ENCODE measurements around the gene AHRR.
"Not testable (repeated sequence)": the region's sequence is repeated elsewhere in the genome, so short reads cannot be mapped to it uniquely, and the experiment has no call there.

Gene AHRR

GRCh38 chr5:305459-305858 lies 16.1 kb upstream of the AHRR start:
- H3K27me3 ChIP-seq (ENCODE audit: control insufficient read depth, insufficient read depth, low read length): no peaks in the 10 kb centered on the region
- H3K9me3 ChIP-seq (ENCODE audit: control insufficient read depth, insufficient read depth, low read length): no peaks in the 10 kb centered on the region
- H3K27ac ChIP-seq (ENCODE audit: low read depth, low read length): no peak overlapping the region
- H3K4me1 ChIP-seq (ENCODE audit: control insufficient read depth, insufficient read depth, low read length): peaks cover 8% of the 10 kb centered on the region; the same call in 1 of the 2 replicates
- no peak overlapping the region for H3K9ac ChIP-seq (ENCODE audit: low read depth, low read length)
- peaks cover 23% of the 10 kb centered on the region for H3K36me3 ChIP-seq (ENCODE audit: control insufficient read depth, insufficient read depth, low read length)
- no peak overlapping the region for H3K4me3 ChIP-seq (ENCODE audit: low read depth, low read length)

- H3K36me3 ChIP-seq (ENCODE audit: control insufficient read depth, insufficient read depth, low read length): peaks cover 27% of the 10 kb centered on the region
- H3K27ac ChIP-seq (ENCODE audit: low read depth, low read length): no peak overlapping the region
- H3K27me3 ChIP-seq (ENCODE audit: control insufficient read depth, insufficient read depth, low read length): no peaks in the 10 kb centered on the region
- H3K9me3 ChIP-seq (ENCODE audit: control insufficient read depth, insufficient read depth, low read length): no peaks in the 10 kb centered on the region
- no peak overlapping the region for H3K4me3 ChIP-seq (ENCODE audit: low read depth, low read length)
- H3K9ac ChIP-seq (ENCODE audit: low read depth, low read length): no peak overlapping the region
- H3K4me1 ChIP-seq (ENCODE audit: control insufficient read depth, insufficient read depth, low read length): peaks cover 8% of the 10 kb centered on the region; the same call in 1 of the 2 replicates
Observed at GRCh38 chr5:306011-306805, 15.3 kb upstream of the AHRR start.

GRCh38 chr5:307306-307705 lies 14.2 kb upstream of the AHRR start:
- no peaks in the 10 kb centered on the region for H3K9me3 ChIP-seq (ENCODE audit: control insufficient read depth, insufficient read depth, low read length)
- no peaks in the 10 kb centered on the region for H3K27me3 ChIP-seq (ENCODE audit: control insufficient read depth, insufficient read depth, low read length)
- no peak overlapping the region for H3K9ac ChIP-seq (ENCODE audit: low read depth, low read length)
- H3K4me1 ChIP-seq (ENCODE audit: control insufficient read depth, insufficient read depth, low read length): peaks cover 8% of the 10 kb centered on the region; the same call in 1 of the 2 replicates
- no peak overlapping the region for H3K27ac ChIP-seq (ENCODE audit: low read depth, low read length)
- H3K4me3 ChIP-seq (ENCODE audit: low read depth, low read length): no peak overlapping the region
- H3K36me3 ChIP-seq (ENCODE audit: control insufficient read depth, insufficient read depth, low read length): peaks cover 27% of the 10 kb centered on the region

DNA sequence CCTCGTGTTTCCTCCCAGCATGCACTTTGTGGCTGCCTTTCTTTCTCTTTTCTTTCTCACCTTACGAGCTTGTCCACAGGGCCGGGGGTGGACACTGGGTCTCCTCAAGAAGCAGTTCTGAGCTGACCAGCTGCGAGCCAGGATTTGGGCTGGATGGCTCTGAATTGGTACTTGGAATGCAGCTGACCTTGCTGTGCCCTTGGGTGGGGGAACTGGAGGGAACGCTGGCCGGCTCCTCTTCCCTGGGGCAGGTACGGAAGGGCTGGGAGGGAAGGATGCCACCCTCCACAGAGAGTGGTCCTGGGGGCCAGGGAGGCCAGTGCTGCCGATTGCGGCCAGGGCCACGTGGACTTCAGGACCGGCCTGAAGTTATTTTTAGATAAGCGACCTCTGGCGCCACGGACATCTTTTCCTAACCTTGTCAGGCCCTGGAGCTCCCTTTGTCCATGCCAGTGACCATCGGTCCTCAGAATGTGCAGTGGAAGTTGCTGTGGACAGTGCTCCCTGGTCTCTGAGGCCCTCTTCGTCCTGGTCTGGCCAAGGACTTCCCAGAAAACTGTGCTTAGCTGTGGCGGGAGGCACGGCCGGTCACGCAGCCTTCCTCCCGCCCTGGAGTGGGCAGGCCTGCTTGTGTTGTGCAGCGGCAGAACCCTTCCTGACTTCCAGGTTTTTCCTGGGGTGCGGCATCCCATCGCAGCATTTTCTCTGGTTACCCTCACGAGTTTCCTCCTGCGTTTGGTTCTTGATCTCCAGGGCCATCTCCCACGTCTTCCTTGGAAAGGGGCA lies 13.5 kb upstream of the AHRR start:
- peaks cover 5% of the 10 kb centered on the region; the same call in 1 of the 2 replicates for H3K4me1 ChIP-seq (ENCODE audit: control insufficient read depth, insufficient read depth, low read length)
- no peaks in the 10 kb centered on the region for H3K27me3 ChIP-seq (ENCODE audit: control insufficient read depth, insufficient read depth, low read length)
- H3K9me3 ChIP-seq (ENCODE audit: control insufficient read depth, insufficient read depth, low read length): no peaks in the 10 kb centered on the region
- no peak overlapping the region for H3K9ac ChIP-seq (ENCODE audit: low read depth, low read length)
- peaks cover 27% of the 10 kb centered on the region for H3K36me3 ChIP-seq (ENCODE audit: control insufficient read depth, insufficient read depth, low read length)
- H3K4me3 ChIP-seq (ENCODE audit: low read depth, low read length): no peak overlapping the region
- no peak overlapping the region for H3K27ac ChIP-seq (ENCODE audit: low read depth, low read length)

GRCh38 chr5:308672-309271 lies 12.7 kb upstream of the AHRR start:
- H3K27me3 ChIP-seq (ENCODE audit: control insufficient read depth, insufficient read depth, low read length): no peaks in the 10 kb centered on the region
- H3K9me3 ChIP-seq (ENCODE audit: control insufficient read depth, insufficient read depth, low read length): no peaks in the 10 kb centered on the region
- no peak overlapping the region for H3K27ac ChIP-seq (ENCODE audit: low read depth, low read length)
- no peak overlapping the region for H3K4me3 ChIP-seq (ENCODE audit: low read depth, low read length)
- H3K9ac ChIP-seq (ENCODE audit: low read depth, low read length): no peak overlapping the region
- H3K36me3 ChIP-seq (ENCODE audit: control insufficient read depth, insufficient read depth, low read length): peaks cover 27% of the 10 kb centered on the region
- peaks cover 4% of the 10 kb centered on the region; the same call in 1 of the 2 replicates for H3K4me1 ChIP-seq (ENCODE audit: control insufficient read depth, insufficient read depth, low read length)

GRCh38 chr5:309831-310230 lies 11.7 kb upstream of the AHRR start:
- H3K4me1 ChIP-seq (ENCODE audit: control insufficient read depth, insufficient read depth, low read length); H3K9ac ChIP-seq (ENCODE audit: low read depth, low read length); H3K27ac ChIP-seq (ENCODE audit: low read depth, low read length); H3K27me3 ChIP-seq (ENCODE audit: control insufficient read depth, insufficient read depth, low read length); H3K4me3 ChIP-seq (ENCODE audit: low read depth, low read length); H3K9me3 ChIP-seq (ENCODE audit: control insufficient read depth, insufficient read depth, low read length): not testable (repeated sequence)
- H3K36me3 ChIP-seq (ENCODE audit: control insufficient read depth, insufficient read depth, low read length): peaks cover 34% of the 10 kb centered on the region

DNA sequence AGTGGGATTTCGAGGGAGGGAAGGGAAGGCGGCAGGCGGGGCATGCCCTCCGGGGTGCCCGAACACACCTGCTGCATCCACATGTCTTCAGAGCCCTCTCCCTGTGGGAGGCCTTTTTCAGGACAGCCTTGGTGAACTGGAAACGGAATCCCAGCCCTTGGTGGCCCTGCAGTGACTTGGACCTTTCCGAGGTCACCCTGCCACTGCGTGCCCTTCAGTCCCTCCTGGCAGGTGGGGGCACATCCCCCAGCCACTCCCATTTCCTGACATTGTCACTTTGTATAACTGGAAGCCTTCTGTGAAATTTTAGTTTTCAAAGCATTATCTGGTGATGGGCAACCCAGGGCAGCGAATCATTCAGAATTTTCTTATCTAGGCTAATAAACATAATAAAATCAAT lies 11.0 kb upstream of the AHRR start:
- no peak overlapping the region for H3K27ac ChIP-seq (ENCODE audit: low read depth, low read length)
- no peaks in the 10 kb centered on the region for H3K27me3 ChIP-seq (ENCODE audit: control insufficient read depth, insufficient read depth, low read length)
- H3K4me3 ChIP-seq (ENCODE audit: low read depth, low read length): no peak overlapping the region
- H3K36me3 ChIP-seq (ENCODE audit: control insufficient read depth, insufficient read depth, low read length): peaks cover 36% of the 10 kb centered on the region
- no peaks in the 10 kb centered on the region for H3K9me3 ChIP-seq (ENCODE audit: control insufficient read depth, insufficient read depth, low read length)
- H3K4me1 ChIP-seq (ENCODE audit: control insufficient read depth, insufficient read depth, low read length): peaks cover 4% of the 10 kb centered on the region; the same call in 1 of the 2 replicates
- no peak overlapping the region for H3K9ac ChIP-seq (ENCODE audit: low read depth, low read length)

DNA sequence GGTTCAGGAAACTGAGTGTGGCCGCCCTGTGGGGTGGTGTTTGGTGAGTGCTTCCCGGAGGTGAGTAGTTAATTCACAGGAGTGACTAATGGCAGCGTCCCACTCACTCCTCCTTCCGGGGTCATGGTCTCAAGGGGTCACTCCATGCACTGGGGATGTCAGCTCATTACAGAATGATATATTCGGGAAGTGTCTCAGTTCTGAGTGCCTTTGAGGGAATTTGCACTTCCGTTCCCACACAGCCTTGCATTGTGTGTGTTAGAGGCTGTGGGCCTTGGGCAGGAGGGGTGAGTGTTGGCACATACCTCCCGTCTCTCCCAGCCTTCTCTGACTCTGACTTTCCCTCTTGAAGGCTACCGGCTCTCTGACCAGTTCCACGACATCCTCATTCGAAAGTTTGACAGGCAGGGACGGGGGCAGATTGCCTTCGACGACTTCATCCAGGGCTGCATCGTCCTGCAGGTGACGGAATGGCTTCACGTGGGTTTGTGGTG lies 10.5 kb upstream of the AHRR start:
- Histone ChIP-seq H3K9ac (ENCODE audit: low read depth, low read length) (no peak overlapping the region), H3K27me3 (ENCODE audit: control insufficient read depth, insufficient read depth, low read length) (no peaks in the 10 kb centered on the region), H3K9me3 (ENCODE audit: control insufficient read depth, insufficient read depth, low read length) (no peaks in the 10 kb centered on the region), H3K4me1 (ENCODE audit: control insufficient read depth, insufficient read depth, low read length) (peaks cover 4% of the 10 kb centered on the region; the same call in 1 of the 2 replicates), H3K4me3 (ENCODE audit: low read depth, low read length) (no peak overlapping the region), H3K27ac (ENCODE audit: low read depth, low read length) (no peak overlapping the region), H3K36me3 (ENCODE audit: control insufficient read depth, insufficient read depth, low read length) (peaks cover 35% of the 10 kb centered on the region)

- no peak overlapping the region for H3K27ac ChIP-seq (ENCODE audit: low read depth, low read length)
- no peaks in the 10 kb centered on the region for H3K9me3 ChIP-seq (ENCODE audit: control insufficient read depth, insufficient read depth, low read length)
Observed at GRCh38 chr5:311963-312362, 9.6 kb upstream of the AHRR start.

GRCh38 chr5:312845-313244 lies 8.7 kb upstream of the AHRR start:
- no peak overlapping the region for H3K27ac ChIP-seq (ENCODE audit: low read depth, low read length)
- peaks cover 8% of the 10 kb centered on the region; the same call in 1 of the 2 replicates for H3K4me1 ChIP-seq (ENCODE audit: control insufficient read depth, insufficient read depth, low read length)
- H3K27me3 ChIP-seq (ENCODE audit: control insufficient read depth, insufficient read depth, low read length): no peaks in the 10 kb centered on the region
- peaks cover 20% of the 10 kb centered on the region for H3K36me3 ChIP-seq (ENCODE audit: control insufficient read depth, insufficient read depth, low read length)
- no peak overlapping the region for H3K9ac ChIP-seq (ENCODE audit: low read depth, low read length)
- H3K4me3 ChIP-seq (ENCODE audit: low read depth, low read length): no peak overlapping the region
- no peaks in the 10 kb centered on the region for H3K9me3 ChIP-seq (ENCODE audit: control insufficient read depth, insufficient read depth, low read length)

More at GRCh38 chr5:311963-312362, 9.6 kb upstream of the AHRR start:
- Histone ChIP-seq H3K36me3 (ENCODE audit: control insufficient read depth, insufficient read depth, low read length) (peaks cover 26% of the 10 kb centered on the region), H3K4me3 (ENCODE audit: low read depth, low read length) (no peak overlapping the region), H3K27me3 (ENCODE audit: control insufficient read depth, insufficient read depth, low read length) (no peaks in the 10 kb centered on the region), H3K9ac (ENCODE audit: low read depth, low read length) (no peak overlapping the region), H3K4me1 (ENCODE audit: control insufficient read depth, insufficient read depth, low read length) (peaks cover 4% of the 10 kb centered on the region; the same call in 1 of the 2 replicates)

Data from HUES48 (cell line).